Activated CD8-positive, alpha-beta memory T cell treated with anti-CD3 and anti-CD28 coated beads, Interleukin-2, amount 50 U/mL, for 4 hours (primary cell): Measurements from ENCODE around the gene RNFT2.

ENCODE experiments used
- DNase-seq: peaks from one replicate; pipeline ENCODE4 v3.0.0-alpha.2; 2020

The RNFT2 gene

GRCh38 chr12:116839287-116839830 lies 101.2 kb downstream of the RNFT2 start:
- DNase-seq, result no peak

GRCh38 chr12:116843085-116843484 lies 105.0 kb downstream of the RNFT2 start:
- no peak for DNase-seq

DNA sequence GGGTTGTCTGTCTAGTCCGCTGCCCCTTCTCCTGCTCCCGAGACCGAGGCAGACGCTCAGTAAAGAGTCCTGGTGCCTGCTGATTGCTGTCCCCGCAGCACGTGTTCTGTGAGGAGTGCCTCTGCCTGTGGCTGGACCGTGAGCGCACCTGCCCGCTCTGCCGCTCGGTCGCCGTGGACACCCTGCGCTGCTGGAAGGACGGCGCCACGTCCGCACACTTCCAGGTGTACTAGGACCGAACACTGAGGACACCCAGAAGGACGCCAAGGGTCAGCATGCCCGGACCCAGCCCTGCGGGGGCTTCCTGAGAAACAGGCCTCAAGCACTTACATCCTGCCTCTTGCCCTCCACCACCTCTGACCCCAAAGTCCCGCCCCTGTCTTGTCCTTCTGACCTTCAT lies 111.1 kb downstream of the RNFT2 start:
- DNase-seq, result no peak

DNA sequence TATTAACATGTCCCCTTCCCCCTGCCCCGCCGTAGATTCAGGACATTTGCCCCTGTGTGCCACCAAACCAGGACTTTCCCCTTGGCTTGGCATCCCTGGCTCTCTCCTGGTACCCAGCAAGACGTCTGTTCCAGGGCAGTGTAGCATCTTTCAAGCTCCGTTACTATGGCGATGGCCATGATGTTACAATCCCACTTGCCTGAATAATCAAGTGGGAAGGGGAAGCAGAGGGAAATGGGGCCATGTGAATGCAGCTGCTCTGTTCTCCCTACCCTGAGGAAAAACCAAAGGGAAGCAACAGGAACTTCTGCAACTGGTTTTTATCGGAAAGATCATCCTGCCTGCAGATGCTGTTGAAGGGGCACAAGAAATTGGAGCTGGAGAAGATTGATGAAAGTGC lies 114.2 kb downstream of the RNFT2 start:
- DNase-seq, result no peak

- no peak for DNase-seq
Measured at GRCh38 chr12:116853507-116853906, 115.4 kb downstream of the RNFT2 start.

DNA sequence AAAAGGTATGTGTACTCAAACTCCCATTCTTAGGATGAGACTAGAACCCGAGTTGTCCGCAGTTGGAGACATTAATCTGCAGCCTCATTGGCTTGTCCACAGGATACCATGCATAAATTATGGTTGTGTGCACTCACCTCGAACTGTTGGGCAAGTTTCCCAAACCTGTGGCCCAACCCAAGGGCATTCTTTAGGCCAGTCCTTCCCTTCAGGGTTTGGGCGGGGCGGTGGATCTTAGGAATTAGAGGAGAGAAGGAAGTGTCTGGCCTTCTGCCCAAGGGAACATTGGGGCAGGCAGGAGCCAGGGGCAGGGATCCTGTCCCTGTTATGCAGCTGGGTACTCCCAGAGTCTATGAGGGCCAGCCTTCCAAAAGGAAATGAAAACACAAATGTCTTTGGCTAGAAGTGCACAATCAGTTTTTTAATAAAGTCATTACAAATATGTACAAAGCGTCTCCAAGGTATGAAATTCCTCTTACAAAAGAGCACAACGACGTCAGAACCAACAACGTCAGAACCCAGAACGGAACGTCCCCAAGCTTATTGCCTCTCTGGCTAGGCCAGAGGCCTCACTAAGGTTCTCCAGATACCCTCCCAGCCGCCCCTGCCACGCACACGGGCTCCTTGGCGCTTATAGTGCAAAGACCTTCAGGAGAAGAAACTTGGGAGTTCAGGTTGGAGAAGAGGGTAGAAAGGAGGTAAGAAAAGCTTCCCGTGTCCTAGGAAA lies 117.8 kb downstream of the RNFT2 start:
- DNase-seq, result no peak

DNA sequence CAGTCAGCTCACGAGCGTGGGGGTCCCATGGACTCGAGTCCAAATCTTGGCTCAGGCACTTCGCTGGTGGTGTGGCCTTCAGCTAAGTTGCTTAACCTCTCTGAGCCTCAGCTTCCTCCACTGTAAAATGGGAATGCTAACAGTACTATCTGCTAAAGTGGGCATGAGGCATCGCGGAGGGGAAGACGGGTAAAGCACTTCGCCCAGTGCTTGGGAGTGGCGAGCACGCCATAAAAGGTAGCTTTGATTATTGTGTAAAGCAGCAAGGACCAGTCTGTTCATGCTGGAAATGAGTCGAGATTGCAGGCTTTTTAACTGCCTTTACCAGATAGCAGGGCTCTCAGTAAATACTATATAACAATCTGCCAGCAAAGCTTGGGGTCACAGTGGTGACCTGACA lies 118.6 kb downstream of the RNFT2 start:
- no peak for DNase-seq

GRCh38 chr12:116859079-116859478 lies 121.0 kb downstream of the RNFT2 start:
- DNase-seq, result no peak

- DNase-seq, result no peak
Measured at GRCh38 chr12:116860263-116860662, 122.1 kb downstream of the RNFT2 start.

DNA sequence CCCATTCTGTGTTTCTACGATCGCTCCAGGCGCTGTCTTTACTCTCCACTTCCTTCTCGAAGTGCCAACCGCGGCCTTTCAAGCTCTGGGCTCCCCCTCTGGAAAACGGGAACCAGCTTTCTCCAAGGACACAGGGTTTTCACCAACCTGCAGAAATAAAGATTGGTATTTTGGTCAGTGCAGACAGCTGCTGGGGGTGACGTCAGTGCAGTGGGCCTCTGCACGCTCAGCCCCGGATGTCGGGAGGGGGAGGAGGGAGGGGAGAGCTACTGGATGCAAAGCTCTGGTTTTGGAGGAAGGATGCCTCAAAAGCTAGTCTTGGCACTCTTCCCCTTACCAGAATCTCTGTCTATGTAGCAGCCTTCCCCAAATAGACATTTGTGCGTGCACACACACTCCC lies 123.2 kb downstream of the RNFT2 start:
- DNase-seq, result peak; percentile 19

- DNase-seq, result no peak
Measured at GRCh38 chr12:116862167-116862566, 124.1 kb downstream of the RNFT2 start.

DNA sequence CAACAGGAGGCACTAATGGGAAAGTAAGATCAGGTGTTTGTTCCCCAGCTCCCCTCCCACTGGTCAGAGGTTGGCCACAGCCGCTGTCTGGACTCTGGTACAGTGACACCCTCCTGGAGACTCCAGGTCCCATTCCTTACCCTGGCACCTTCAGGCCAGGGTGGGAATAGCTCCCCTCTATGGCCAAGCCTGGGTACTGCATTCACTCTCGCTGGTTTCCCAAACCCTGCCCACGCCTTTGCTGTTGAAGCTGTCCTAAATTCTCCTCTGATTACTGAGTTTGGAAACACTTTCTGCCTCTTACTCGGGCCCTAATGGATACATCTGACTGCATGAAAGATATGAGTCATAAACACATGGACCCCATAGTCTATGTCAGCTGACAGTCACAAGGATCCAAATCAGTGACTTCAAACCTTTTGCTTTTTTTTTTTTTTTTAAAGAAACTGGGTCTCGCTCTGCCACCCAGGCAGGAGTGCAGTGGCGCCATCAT lies 125.2 kb downstream of the RNFT2 start:
- no peak for DNase-seq

DNA sequence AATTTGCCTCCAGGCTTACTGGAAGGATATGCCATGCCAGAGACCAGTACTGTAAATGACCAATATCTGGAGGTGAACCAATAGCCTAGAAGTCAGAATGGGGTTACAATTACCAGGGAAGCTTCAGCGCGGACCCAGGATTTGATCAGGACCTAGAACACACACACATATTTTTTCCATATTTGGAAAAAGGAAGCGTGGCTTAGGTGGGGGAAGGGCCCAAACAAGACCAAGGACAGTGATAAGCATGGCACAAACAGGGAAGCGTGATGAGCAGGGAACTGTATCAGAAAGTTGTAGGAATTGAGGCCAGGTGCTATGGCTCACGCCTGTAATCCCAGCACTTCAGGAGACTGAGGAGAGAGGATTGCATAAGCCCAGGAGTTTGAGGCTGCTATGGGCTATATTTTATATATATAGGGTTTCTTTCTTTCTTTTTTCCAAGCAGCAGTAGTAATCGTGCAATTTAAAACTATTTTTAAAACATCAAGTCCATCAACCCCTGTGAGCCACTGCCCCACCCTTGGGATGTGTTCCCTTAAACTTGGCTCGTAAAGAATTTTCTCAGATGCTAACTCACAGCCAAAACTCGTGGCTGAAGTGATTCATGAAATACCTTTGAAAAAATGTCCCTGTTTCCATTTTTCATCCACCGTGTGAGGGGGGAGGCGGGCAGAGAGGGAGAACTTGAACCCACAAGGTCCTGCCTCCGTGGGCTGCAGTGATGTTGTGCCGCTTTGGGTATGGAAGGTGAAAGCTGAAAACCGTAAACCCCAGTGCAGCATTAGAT lies 126.5 kb downstream of the RNFT2 start:
- no peak for DNase-seq

- no peak for DNase-seq
Measured at GRCh38 chr12:116867523-116867922, 129.4 kb downstream of the RNFT2 start.

GRCh38 chr12:116870306-116870705 lies 132.2 kb downstream of the RNFT2 start:
- DNase-seq, result no peak

- no peak for DNase-seq
Measured at GRCh38 chr12:116874324-116874995, 136.3 kb downstream of the RNFT2 start.

- no peak for DNase-seq
Measured at GRCh38 chr12:116876151-116876869, 138.2 kb downstream of the RNFT2 start.

GRCh38 chr12:116878567-116879508 lies 140.7 kb downstream of the RNFT2 start:
- no peak for DNase-seq

- peak; percentile 23 for DNase-seq
Measured at GRCh38 chr12:116879509-116880212, 141.5 kb downstream of the RNFT2 start.

DNA sequence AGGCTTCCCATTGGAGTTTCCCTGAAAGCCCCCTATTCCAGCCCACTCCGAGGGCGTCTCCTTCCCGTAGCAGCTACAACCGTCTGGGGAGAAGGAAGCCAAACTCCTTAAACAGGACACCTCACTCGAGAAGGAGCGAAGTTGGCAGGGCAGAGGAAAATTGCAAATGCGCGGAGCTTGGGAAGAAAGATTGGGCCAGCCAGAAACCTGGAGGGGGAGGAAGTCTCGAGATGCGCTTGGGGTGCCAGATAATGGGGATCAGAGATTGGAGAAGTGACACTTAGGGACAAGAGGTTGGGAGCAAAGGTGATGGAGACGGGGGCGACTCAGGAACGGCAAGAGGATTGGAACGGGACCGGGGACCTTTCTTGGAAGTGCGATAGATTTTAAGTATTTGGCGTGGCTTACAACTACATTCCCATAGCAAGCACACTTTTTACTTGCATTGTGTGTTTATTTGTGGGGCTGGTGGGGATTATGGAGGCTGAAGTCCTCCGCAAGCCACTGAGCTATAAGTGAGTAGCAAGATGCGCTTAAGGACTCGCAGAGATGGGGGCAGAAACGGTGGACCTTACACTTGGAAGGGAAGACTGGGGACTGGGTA lies 142.2 kb downstream of the RNFT2 start:
- no peak for DNase-seq
